Measurements from ENCODE around the gene UBE3C. TPM values are rescaled to one million over a fixed set of nuclear protein-coding genes. Genes with fewer than 3 reads are reported as not detected.

UBE3C gene
- total and polyA plus RNA-seq, 2 of the 13 experiments (the other 11 are each of a cell fraction or from before 2014, with no cell fraction given) = 27.0 to 48.2 TPM

DNA sequence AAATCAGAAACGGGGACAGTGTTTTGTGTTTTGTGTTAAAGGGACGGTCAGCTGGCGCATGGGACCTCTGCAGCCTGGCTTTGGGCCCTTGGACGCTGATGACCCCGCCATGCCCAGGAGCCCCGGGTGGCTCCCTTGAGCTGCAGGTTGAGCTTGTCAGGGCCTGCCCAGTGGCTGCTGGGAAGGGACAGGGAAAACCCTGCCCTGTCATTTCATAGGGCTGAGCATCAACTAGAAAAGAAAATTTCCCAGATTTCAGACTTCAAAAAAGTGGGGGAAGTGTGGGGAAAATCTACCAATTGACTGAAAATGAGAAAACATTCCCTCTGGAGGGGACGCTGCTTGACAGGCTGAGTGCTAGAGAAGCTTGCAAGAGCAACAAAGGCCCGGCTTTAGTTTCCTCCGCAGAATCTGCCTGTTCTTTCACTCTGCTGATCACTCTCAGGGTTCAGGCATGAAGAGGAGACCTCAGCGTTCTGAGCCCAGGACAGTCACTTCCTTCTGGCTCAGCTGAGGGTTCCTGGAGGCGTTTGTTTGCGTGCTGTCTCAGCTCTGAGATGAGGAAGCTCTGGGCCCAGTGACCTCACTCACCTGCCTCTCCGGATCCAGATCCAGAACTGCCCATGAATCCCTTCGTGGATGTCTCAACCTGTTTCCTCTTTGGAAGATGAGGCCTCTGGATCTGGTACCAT is 179.4 kb downstream of the UBE3C start (continued):
- TF ChIP-seq SMAD1 (CRISPR knock-in tag; IDR thresholded peaks at IDR 0.05; ENCODE audit: borderline replicate concordance, low read depth) = 0 out of 2 replicates have a peak, but pooled peaks have one; percentile 28
- TF ChIP-seq DMAP1 (CRISPR knock-in tag; IDR thresholded peaks at IDR 0.05) = no peak
- TF ChIP-seq, protein P1, sequence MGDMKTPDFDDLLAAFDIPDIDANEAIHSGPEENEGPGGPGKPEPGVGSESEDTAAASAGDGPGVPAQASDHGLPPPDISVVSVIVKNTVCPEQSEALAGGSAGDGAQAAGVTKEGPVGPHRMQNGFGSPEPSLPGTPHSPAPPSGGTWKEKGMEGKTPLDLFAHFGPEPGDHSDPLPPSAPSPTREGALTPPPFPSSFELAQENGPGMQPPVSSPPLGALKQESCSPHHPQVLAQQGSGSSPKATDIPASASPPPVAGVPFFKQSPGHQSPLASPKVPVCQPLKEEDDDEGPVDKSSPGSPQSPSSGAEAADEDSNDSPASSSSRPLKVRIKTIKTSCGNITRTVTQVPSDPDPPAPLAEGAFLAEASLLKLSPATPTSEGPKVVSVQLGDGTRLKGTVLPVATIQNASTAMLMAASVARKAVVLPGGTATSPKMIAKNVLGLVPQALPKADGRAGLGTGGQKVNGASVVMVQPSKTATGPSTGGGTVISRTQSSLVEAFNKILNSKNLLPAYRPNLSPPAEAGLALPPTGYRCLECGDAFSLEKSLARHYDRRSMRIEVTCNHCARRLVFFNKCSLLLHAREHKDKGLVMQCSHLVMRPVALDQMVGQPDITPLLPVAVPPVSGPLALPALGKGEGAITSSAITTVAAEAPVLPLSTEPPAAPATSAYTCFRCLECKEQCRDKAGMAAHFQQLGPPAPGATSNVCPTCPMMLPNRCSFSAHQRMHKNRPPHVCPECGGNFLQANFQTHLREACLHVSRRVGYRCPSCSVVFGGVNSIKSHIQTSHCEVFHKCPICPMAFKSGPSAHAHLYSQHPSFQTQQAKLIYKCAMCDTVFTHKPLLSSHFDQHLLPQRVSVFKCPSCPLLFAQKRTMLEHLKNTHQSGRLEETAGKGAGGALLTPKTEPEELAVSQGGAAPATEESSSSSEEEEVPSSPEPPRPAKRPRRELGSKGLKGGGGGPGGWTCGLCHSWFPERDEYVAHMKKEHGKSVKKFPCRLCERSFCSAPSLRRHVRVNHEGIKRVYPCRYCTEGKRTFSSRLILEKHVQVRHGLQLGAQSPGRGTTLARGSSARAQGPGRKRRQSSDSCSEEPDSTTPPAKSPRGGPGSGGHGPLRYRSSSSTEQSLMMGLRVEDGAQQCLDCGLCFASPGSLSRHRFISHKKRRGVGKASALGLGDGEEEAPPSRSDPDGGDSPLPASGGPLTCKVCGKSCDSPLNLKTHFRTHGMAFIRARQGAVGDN (CRISPR knock-in tag; IDR thresholded peaks at IDR 0.05) = peak; percentile 77
- no peak for TF ChIP-seq ZFP36L2 (CRISPR knock-in tag; IDR thresholded peaks at IDR 0.05)
- peak; percentile 16; the same call in 1 of the 2 replicates for TF ChIP-seq ZNF605 (CRISPR knock-in tag; IDR thresholded peaks at IDR 0.05)
- TF ChIP-seq ZNF30 (CRISPR knock-in tag; IDR thresholded peaks at IDR 0.05) = no peak
- peak; percentile 42; the same call in 1 of the 2 replicates for TF ChIP-seq SAP130 (CRISPR knock-in tag; IDR thresholded peaks at IDR 0.05; ENCODE audit: low read depth)
- peak; percentile 24; the same call in 1 of the 2 replicates for TF ChIP-seq ZFY (CRISPR knock-in tag; IDR thresholded peaks at IDR 0.05)
- peak; percentile 53; the same call in 1 of the 2 replicates for TF ChIP-seq ELF3 (CRISPR knock-in tag; IDR thresholded peaks at IDR 0.05)
- peak; percentile 60 for TF ChIP-seq ZFX (CRISPR knock-in tag; IDR thresholded peaks at IDR 0.05; ENCODE audit: low read depth)
- no peak for TF ChIP-seq ZMYM2 (CRISPR knock-in tag; IDR thresholded peaks at IDR 0.05)
- TF ChIP-seq KAT8 (CRISPR knock-in tag; IDR thresholded peaks at IDR 0.05) = 0 out of 2 replicates have a peak, but pooled peaks have one; percentile 34
- TF ChIP-seq NRL (CRISPR knock-in tag; IDR thresholded peaks at IDR 0.05; ENCODE audit: borderline replicate concordance) = 0 out of 2 replicates have a peak, but pooled peaks have one; percentile 22
- TF ChIP-seq, protein P2, sequence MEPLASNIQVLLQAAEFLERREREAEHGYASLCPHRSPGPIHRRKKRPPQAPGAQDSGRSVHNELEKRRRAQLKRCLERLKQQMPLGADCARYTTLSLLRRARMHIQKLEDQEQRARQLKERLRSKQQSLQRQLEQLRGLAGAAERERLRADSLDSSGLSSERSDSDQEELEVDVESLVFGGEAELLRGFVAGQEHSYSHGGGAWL (CRISPR knock-in tag; IDR thresholded peaks at IDR 0.05) = 0 out of 2 replicates have a peak, but pooled peaks have one; percentile 40
- peak; percentile 49; the same call in 1 of the 2 replicates for TF ChIP-seq ZNF772 (CRISPR knock-in tag; IDR thresholded peaks at IDR 0.05)
- TF ChIP-seq, protein P3, sequence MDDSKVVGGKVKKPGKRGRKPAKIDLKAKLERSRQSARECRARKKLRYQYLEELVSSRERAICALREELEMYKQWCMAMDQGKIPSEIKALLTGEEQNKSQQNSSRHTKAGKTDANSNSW (CRISPR knock-in tag; IDR thresholded peaks at IDR 0.05; ENCODE audit: borderline replicate concordance) = no peak
- TF ChIP-seq, protein P4, sequence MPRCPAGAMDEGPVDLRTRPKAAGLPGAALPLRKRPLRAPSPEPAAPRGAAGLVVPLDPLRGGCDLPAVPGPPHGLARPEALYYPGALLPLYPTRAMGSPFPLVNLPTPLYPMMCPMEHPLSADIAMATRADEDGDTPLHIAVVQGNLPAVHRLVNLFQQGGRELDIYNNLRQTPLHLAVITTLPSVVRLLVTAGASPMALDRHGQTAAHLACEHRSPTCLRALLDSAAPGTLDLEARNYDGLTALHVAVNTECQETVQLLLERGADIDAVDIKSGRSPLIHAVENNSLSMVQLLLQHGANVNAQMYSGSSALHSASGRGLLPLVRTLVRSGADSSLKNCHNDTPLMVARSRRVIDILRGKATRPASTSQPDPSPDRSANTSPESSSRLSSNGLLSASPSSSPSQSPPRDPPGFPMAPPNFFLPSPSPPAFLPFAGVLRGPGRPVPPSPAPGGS (CRISPR knock-in tag; IDR thresholded peaks at IDR 0.05) = 0 out of 2 replicates have a peak, but pooled peaks have one; percentile 20
- TF ChIP-seq POLR2G (IDR thresholded peaks at IDR 0.05; ENCODE audit: low read depth, low read length) = 0 out of 2 replicates have a peak, but pooled peaks have one; percentile 36
- TF ChIP-seq HIVEP1 (CRISPR knock-in tag; IDR thresholded peaks at IDR 0.05) = peak; percentile 45; the same call in 1 of the 2 replicates
- 0 out of 2 replicates have a peak, but pooled peaks have one; percentile 8 for TF ChIP-seq BCL6 (CRISPR knock-in tag; IDR thresholded peaks at IDR 0.05)
- no peak for TF ChIP-seq ZFP62 (CRISPR knock-in tag; IDR thresholded peaks at IDR 0.05)
- TF ChIP-seq, protein P5, sequence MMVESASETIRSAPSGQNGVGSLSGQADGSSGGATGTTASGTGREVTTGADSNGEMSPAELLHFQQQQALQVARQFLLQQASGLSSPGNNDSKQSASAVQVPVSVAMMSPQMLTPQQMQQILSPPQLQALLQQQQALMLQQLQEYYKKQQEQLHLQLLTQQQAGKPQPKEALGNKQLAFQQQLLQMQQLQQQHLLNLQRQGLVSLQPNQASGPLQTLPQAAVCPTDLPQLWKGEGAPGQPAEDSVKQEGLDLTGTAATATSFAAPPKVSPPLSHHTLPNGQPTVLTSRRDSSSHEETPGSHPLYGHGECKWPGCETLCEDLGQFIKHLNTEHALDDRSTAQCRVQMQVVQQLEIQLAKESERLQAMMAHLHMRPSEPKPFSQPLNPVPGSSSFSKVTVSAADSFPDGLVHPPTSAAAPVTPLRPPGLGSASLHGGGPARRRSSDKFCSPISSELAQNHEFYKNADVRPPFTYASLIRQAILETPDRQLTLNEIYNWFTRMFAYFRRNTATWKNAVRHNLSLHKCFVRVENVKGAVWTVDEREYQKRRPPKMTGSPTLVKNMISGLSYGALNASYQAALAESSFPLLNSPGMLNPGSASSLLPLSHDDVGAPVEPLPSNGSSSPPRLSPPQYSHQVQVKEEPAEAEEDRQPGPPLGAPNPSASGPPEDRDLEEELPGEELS (CRISPR knock-in tag; IDR thresholded peaks at IDR 0.05) = no peak
- no peak for TF ChIP-seq NCOR1 (IDR thresholded peaks at IDR 0.05; ENCODE audit: borderline replicate concordance, low read length)

Measured in HepG2 (cell line).